Measurements from ENCODE around the gene MED26.

Gene MED26

DNA sequence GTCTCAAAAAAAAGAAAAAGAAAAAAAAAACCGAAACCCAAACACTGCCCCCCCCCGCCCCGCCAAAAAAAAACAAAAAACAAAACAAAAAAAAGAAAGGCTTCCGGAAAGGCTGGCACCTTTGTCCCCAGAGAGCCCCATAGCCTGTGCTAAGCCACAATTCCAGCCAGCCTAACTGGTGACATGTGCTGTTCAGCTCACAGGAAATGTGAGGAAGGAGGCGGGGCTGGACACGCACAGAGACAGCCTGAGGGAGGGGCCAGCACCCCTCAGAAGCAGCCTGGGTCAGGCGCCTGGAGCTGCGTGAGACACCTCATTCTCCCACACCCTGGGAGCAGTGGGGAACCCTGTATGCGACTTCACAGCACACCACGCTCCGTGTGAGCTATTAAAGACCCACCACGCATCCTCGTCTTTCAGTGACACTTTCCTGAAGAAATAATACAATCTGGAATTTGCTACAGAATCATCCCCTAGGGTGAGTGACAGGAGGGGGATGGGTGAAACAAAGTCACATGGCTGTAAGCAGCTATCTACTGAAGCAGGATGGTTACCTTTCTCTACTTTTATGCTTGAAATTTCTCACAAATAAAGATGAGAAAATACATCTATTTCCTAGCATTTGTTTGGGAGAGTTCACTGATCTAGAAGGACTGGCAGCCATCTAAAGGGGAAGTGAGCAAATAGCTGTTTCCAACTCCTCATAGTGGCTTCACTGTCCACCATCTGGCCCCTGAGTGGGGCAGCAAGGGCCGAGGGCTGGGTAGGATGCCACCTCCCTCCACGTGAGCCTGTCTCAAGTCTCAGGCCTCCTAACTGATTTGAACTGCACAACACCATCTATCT, 43.5 kb downstream of the MED26 start (continued):
- TF ChIP-seq, protein P1, sequence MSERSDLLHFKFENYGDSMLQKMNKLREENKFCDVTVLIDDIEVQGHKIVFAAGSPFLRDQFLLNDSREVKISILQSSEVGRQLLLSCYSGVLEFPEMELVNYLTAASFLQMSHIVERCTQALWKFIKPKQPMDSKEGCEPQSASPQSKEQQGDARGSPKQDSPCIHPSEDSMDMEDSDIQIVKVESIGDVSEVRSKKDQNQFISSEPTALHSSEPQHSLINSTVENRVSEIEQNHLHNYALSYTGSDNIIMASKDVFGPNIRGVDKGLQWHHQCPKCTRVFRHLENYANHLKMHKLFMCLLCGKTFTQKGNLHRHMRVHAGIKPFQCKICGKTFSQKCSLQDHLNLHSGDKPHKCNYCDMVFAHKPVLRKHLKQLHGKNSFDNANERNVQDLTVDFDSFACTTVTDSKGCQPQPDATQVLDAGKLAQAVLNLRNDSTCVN (tag by site-specific recombination; optimal IDR thresholded peaks at IDR 0.05): no peak
- TF ChIP-seq, protein P2, sequence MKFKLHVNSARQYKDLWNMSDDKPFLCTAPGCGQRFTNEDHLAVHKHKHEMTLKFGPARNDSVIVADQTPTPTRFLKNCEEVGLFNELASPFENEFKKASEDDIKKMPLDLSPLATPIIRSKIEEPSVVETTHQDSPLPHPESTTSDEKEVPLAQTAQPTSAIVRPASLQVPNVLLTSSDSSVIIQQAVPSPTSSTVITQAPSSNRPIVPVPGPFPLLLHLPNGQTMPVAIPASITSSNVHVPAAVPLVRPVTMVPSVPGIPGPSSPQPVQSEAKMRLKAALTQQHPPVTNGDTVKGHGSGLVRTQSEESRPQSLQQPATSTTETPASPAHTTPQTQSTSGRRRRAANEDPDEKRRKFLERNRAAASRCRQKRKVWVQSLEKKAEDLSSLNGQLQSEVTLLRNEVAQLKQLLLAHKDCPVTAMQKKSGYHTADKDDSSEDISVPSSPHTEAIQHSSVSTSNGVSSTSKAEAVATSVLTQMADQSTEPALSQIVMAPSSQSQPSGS (tag by site-specific recombination; IDR thresholded peaks at IDR 0.05; ENCODE audit: low read depth): 0 out of 2 replicates have a peak, but pooled peaks have one; percentile 29
- no peak for TF ChIP-seq ZNF664 (tag by site-specific recombination; IDR thresholded peaks at IDR 0.05)

DNA sequence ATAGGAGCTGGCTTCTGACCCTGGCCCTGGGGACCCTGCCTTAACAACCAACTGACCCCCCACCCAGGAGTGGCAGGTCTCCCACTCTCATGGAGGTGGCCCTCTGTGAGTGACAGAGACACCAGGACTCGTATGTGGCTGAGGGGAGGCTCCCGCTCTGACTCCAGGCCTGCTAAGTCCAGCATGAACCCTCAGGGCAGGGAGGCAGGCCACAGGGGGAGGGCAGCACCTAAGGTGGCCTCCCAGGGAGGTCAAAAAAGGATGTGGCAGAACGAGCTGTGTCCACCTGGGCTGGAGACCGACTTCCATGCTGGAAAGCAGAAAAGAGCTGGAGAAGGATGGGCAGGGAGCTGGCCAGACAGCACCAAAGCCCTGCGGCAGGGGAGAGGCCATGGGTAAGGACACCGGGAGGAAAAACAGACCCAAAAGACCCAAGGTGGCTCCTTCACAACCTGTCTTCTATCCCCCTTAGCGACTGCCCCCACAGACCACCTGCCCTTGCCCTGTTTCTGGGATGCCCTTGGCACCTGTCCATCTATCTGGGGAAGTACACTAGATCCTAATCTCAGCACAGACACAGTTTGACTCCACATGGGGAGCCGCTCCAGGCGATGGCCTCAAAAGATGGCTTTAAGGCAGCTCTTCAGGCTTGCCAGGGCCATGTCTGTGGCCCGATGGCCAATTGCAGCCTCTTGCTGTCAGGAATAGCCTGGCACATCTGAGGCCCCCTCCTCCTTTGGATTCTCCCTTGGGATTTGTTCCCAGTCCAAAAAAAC, 45.3 kb downstream of the MED26 start:
- Histone ChIP-seq H3K9me3 (ENCODE audit: control insufficient read depth, insufficient read depth, low read depth, low read length) (no peaks in the 10 kb centered on the region), H3K27ac (ENCODE audit: extremely low read depth, low read depth, low read length) (no peak overlapping the region), H3K4me3 (ENCODE audit: low read depth, low read length) (no peak overlapping the region), H3K36me3 (ENCODE audit: control insufficient read depth in 2 of 2, insufficient read depth in 1 of 2, low read length in 2 of 2) (peaks cover 0 to 15% of the 10 kb centered on the region in 2 experiments; a peak in 1 of 3 replicates), H3K4me1 (ENCODE audit: control insufficient read depth, insufficient read depth, low read length) (peaks cover 8% of the 10 kb centered on the region)
- TF ChIP-seq ZNF433 (tag by site-specific recombination; IDR thresholded peaks at IDR 0.05; ENCODE audit: low read depth): no peak
- TF ChIP-seq, protein P3, sequence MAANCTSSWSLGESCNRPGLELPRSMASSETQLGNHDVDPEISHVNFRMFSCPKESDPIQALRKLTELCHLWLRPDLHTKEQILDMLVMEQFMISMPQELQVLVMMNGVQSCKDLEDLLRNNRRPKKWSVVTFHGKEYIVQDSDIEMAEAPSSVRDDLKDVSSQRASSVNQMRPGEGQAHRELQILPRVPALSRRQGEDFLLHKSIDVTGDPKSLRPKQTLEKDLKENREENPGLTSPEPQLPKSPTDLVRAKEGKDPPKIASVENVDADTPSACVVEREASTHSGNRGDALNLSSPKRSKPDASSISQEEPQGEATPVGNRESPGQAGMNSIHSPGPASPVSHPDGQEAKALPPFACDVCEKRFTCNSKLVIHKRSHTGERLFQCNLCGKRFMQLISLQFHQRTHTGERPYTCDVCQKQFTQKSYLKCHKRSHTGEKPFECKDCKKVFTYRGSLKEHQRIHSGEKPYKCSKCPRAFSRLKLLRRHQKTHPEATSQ (tag by site-specific recombination; IDR thresholded peaks at IDR 0.05): no peak
- TF ChIP-seq GLIS1 (tag by site-specific recombination; IDR thresholded peaks at IDR 0.05): 0 out of 2 replicates have a peak, but pooled peaks have one; percentile 17
- POLR2A ChIA-PET: interaction anchor here (1.1 kb wide), 1 partner anchor 9 kb away, joined by 4 read pairs; no protein-coding TSS in a partner anchor
- CTCF ChIA-PET: no interaction called here

DNA sequence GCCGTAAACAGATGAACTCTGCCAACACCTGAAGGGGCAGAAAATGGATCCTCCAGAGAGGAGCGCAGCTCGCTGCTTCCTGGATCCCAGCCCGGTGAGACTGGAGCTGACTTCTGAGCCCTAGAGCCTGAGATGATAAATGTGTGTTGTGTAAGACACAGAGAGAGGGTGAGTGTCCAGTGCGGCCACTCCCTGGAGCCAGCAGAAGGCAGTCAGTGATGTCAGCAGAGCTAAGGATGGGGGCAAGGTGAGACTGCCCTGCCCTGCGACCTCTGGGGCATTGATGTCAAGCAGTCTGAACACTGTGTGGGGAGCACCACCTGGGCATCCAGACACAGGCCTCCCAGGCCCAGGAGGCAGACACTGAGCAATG, 46.0 kb downstream of the MED26 start:
- Histone ChIP-seq H3K9me3 (ENCODE audit: control insufficient read depth, insufficient read depth, low read depth, low read length) (no peaks in the 10 kb centered on the region), H3K27ac (ENCODE audit: extremely low read depth, low read depth, low read length) (no peak overlapping the region), H3K4me3 (ENCODE audit: low read depth, low read length) (no peak overlapping the region), H3K4me1 (ENCODE audit: control insufficient read depth, insufficient read depth, low read length) (peaks cover 3% of the 10 kb centered on the region), H3K36me3 (ENCODE audit: control insufficient read depth in 2 of 2, insufficient read depth in 1 of 2, low read length in 2 of 2) (peaks cover 0 to 22% of the 10 kb centered on the region in 2 experiments; a peak in 1 of 3 replicates)
- TF ChIP-seq, protein P4, sequence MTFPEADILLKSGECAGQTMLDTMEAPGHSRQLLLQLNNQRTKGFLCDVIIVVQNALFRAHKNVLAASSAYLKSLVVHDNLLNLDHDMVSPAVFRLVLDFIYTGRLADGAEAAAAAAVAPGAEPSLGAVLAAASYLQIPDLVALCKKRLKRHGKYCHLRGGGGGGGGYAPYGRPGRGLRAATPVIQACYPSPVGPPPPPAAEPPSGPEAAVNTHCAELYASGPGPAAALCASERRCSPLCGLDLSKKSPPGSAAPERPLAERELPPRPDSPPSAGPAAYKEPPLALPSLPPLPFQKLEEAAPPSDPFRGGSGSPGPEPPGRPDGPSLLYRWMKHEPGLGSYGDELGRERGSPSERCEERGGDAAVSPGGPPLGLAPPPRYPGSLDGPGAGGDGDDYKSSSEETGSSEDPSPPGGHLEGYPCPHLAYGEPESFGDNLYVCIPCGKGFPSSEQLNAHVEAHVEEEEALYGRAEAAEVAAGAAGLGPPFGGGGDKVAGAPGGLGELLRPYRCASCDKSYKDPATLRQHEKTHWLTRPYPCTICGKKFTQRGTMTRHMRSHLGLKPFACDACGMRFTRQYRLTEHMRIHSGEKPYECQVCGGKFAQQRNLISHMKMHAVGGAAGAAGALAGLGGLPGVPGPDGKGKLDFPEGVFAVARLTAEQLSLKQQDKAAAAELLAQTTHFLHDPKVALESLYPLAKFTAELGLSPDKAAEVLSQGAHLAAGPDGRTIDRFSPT (tag by site-specific recombination; IDR thresholded peaks at IDR 0.05): no peak
- TF ChIP-seq ZBTB21 (tag by site-specific recombination; IDR thresholded peaks at IDR 0.05): no peak
- ChIA-PET CTCF (interaction anchor here (0.7 kb wide), 1 partner anchor 250 kb away, joined by 3 read pairs; no protein-coding TSS in a partner anchor), POLR2A (interaction anchor here (0.8 to 1.1 kb wide), 2 partner anchors 8 to 10 kb away, joined by 3 to 4 read pairs; partner anchors contain the start of gene SLC35E1)

Data from HEK293 (cell line).